22Rv1 (cell line): ENCODE data around the gene MRPS33.

Source experiments
- H3K27ac ChIP-seq: fragments of 450-650 bp; 2 replicates; pipeline ENCODE4 v1.5.1; 2017
- CTCF ChIP-seq: fragments of 450-650 bp; IDR thresholded peaks from 2 replicates; pipeline ENCODE4 v1.5.1; 2017; ENCODE audit warnings: mild to moderate bottlenecking
- ZFX ChIP-seq: fragments of 450-650 bp; IDR thresholded peaks from 2 replicates; pipeline ENCODE4 v1.6.1; 2017; ENCODE audit warnings: antibody characterized with exemption, borderline replicate concordance

Gene MRPS33

DNA sequence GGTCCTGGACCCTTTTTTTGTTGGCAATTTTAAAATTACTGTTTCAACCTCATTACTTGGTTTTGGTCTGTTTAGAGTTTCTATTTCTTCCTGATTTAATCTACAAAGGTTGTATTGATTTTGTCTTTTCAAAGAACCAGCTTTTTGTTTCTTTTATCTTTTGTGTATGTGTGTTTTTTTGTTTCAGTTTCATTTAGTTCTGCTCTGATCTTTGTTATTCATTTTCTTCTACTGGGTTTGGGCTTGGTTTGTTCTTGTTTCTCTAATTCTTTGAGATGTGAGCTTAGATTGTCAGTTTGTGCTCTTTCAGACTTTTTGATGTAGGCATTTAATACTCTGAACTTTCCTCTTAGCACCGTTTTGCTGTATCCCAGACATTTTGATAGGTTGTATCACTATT lies 8.5 kb upstream of the MRPS33 start:
- no peak overlapping the region for H3K27ac ChIP-seq
- no peak for TF ChIP-seq ZFX
- TF ChIP-seq CTCF, result no peak

GRCh38 chr7:141017555-141017954 lies 2.8 kb upstream of the MRPS33 start:
- TF ChIP-seq ZFX (no peak), CTCF (no peak)
- H3K27ac ChIP-seq, result no peak overlapping the region

- TF ChIP-seq ZFX (no peak), CTCF (no peak)
These were observed 1.6 kb upstream of the MRPS33 start for GRCh38 chr7:141016349-141016748.

DNA sequence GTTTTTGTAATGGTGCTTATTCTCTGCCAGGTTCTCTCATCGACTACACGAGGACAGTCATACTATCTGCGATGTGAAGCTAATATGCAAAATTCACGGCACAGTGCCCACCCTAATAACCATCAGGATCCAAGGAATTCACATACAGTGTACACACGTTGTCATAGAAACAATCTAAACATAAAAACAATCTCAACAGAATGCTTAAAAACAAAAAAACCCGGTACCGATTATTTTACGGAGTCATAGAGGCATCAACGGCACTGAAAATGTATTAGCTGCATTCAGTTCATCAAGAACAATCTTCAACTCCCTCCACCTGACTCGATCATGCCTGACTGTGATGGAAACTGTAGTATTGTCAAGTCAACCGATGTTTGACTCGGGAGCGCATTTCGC lies 628 bp downstream of the MRPS33 start:
- peak overlapping the region; percentile 75 for H3K27ac ChIP-seq
- TF ChIP-seq ZFX (no peak), CTCF (no peak)

More at GRCh38 chr7:141016349-141016748, 1.6 kb upstream of the MRPS33 start:
- no peak overlapping the region for H3K27ac ChIP-seq

DNA sequence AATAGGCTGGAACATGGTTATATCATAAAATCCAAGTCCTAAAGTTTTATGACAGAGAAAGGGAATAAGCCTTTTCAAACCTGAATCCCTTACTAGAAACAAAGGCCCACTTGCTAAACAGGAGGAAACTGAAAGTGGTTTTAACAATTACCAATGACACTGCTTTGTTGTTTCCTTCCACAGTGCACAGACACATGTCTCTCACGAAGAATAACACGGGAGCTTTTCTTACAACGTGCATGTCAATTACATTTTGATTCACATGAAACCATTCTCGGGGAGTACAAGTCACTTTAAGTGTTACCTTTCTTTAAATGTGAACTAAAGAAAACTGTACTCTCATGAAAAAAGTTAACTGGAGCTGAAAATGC lies 1.4 kb downstream of the MRPS33 start:
- H3K27ac ChIP-seq, result peak overlapping the region; percentile 75; the same call in 1 of the 2 replicates
- TF ChIP-seq CTCF (no peak), ZFX (no peak)

- no peak for TF ChIP-seq CTCF
- TF ChIP-seq ZFX, result no peak
- peak overlapping the region; percentile 75; the same call in 1 of the 2 replicates for H3K27ac ChIP-seq
These were observed 1.9 kb downstream of the MRPS33 start for GRCh38 chr7:141012696-141013344.

DNA sequence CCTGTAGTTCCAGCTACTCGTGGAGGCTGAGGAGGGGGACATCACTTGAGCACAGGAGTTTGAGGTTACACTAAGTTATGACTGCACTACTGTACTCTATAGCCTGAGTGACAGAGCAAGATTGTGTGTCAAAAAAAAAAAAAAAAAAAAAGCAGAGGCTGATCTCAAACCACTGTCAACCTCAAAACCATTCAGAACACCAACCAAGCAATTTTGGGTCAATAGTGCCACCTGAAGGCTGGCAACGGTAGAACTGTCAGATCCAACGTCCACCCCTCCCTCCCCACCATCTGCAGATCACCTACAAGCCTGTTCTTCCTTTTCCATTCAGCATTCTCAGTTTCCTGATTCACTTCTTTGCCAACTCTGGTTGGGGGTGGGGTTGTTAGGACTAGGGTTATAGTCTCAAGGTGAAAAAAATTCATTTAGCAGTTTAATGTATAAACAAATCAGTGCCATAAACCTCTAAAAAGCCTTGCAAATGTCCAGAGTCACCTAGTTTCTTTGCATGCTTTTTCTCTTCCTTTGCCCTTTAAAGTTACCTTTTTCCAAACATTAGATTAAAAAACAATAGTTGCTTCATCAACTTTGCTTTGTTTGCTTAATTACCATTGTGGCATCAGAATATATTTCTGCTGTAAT lies 2.6 kb downstream of the MRPS33 start:
- peak overlapping the region; percentile 75; the same call in 1 of the 2 replicates for H3K27ac ChIP-seq
- TF ChIP-seq CTCF (peak; percentile 83), ZFX (no peak)
